SK-N-SH treated with all-trans-retinoic acid at 6 μM for 48 hours (cell line): ENCODE measurements around the gene OR6Q1.

Experiments
- OSR1 ChIP-seq: fragments of 250-450 bp; sonication (Bioruptor Pico); IDR thresholded peaks from 2 replicates; pipeline ENCODE4 v1.8.0; 2022; ENCODE audit warnings: moderate library complexity, mild to moderate bottlenecking, inconsistent platforms
- PATZ1 ChIP-seq: fragments of 250-450 bp; sonication (Bioruptor Pico); IDR thresholded peaks from 2 replicates; pipeline ENCODE4 v1.8.0; 2020; ENCODE audit warnings: mild to moderate bottlenecking, moderate library complexity, borderline replicate concordance
- ZC3H10 ChIP-seq: fragments of 250-450 bp; sonication (Bioruptor Pico); IDR thresholded peaks from 2 replicates; pipeline ENCODE4 v1.5.1; 2021; ENCODE audit warnings: mild to moderate bottlenecking, moderate library complexity

DNA sequence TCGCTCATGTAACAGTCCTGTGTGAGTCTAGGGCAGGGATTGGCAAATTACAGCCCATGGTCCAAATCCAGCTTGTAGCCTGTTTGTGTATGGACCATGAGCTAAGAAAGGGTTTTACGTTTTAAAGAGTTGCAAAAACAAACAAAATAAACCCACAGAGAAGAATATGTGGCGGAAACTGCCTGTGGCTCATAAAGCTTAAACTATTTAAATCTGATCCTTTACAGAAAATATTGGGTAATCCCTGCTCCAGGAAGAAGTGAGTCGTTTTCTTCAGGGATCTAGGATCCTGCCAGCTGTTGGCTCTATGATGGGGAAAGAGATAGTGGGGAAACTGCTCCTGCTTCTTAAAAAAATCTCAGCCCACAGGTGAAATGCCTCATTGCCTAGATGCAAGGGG lies 3.4 kb upstream of the OR6Q1 start:
- TF ChIP-seq ZC3H10, result no peak
- no peak for TF ChIP-seq OSR1 (CRISPR knock-in tag)
- no peak for TF ChIP-seq PATZ1 (CRISPR knock-in tag)
